ENCODE results near the gene HECTD2.
A peak's percentile ranks its signal among the peaks of the same experiment; 100 is the strongest.

Gene HECTD2

GRCh38 chr10:91551856-91552255 lies 141.7 kb downstream of the HECTD2 start:
- Histone ChIP-seq H3K27ac (replicated peaks; ENCODE audit: low read length) (no peak overlapping the region), H3K27me3 (ENCODE audit: control insufficient read depth in 3 of 3, insufficient read depth in 3 of 3, low read depth in 1 of 3, low read length in 3 of 3) (peaks cover 0 to 2% (median 0%) of the 10 kb centered on the region in 3 experiments), H4K91ac (ENCODE audit: low read depth, low read length, poor library complexity) (no peak overlapping the region), H3K79me1 (ENCODE audit: low read depth, low read length) (no peaks in the 10 kb centered on the region), H2BK15ac (ENCODE audit: low read length) (no peak overlapping the region), H3K4me2 (ENCODE audit: insufficient read depth, low read length, poor library complexity, severe bottlenecking) (no peak overlapping the region), H2AFZ (ENCODE audit: low read length) (peak overlapping the region; percentile 46), H3K18ac (ENCODE audit: low read length) (no peak overlapping the region), H2BK12ac (ENCODE audit: low read length) (no peak overlapping the region), H3K4ac (ENCODE audit: low read length) (no peak overlapping the region), H3K4me3 (ENCODE audit: low read length in 2 of 2) (no peak overlapping the region), H2AK5ac (ENCODE audit: low read depth, low read length) (no peak overlapping the region), H4K8ac (ENCODE audit: low read depth, low read length) (no peak overlapping the region), H3K23ac (ENCODE audit: low read depth, low read length, poor library complexity) (no peak overlapping the region), H2BK120ac (ENCODE audit: low read depth, low read length) (no peak overlapping the region), H3K36me3 (replicated peaks in 1 of 2; ENCODE audit: control insufficient read depth in 2 of 2, insufficient read depth in 2 of 2, low read length in 2 of 2) (no peaks in the 10 kb centered on the region), H3K9me3 (replicated peaks in 1 of 2; ENCODE audit: control insufficient read depth in 2 of 2, insufficient read depth in 1 of 2, low read depth in 1 of 2, low read length in 2 of 2) (no peaks in the 10 kb centered on the region), H3K14ac (ENCODE audit: low read length) (no peak overlapping the region), H3K4me1 (ENCODE audit: control insufficient read depth in 2 of 2, insufficient read depth in 1 of 2, low read depth in 1 of 2, low read length in 2 of 2) (peaks cover 0 to 2% of the 10 kb centered on the region in 2 donors), H2BK5ac (ENCODE audit: low read length) (no peak overlapping the region), H3K9ac (ENCODE audit: low read depth, low read length, poor library complexity) (no peak overlapping the region)
- DNase-seq (ENCODE audit: low spot score), result peak; percentile 56
- no CpG with 5 or more reads among the region's 8 CpGs for WGBS, 2 donors (ENCODE audit: extremely low coverage in 2 of 2, insufficient read length in 2 of 2, insufficient replicate concordance in 1 of 2)

GRCh38 chr10:91552274-91553095 lies 142.3 kb downstream of the HECTD2 start:
- Histone ChIP-seq H3K4me3 (ENCODE audit: low read length in 2 of 2) (no peak overlapping the region), H2AK5ac (ENCODE audit: low read depth, low read length) (no peak overlapping the region), H3K9ac (ENCODE audit: low read depth, low read length, poor library complexity) (no peak overlapping the region), H3K14ac (ENCODE audit: low read length) (no peak overlapping the region), H2BK15ac (ENCODE audit: low read length) (no peak overlapping the region), H2BK5ac (ENCODE audit: low read length) (no peak overlapping the region), H3K23ac (ENCODE audit: low read depth, low read length, poor library complexity) (no peak overlapping the region), H3K9me3 (replicated peaks in 1 of 2; ENCODE audit: control insufficient read depth in 2 of 2, insufficient read depth in 1 of 2, low read depth in 1 of 2, low read length in 2 of 2) (no peaks in the 10 kb centered on the region), H2BK12ac (ENCODE audit: low read length) (no peak overlapping the region), H3K4me1 (ENCODE audit: control insufficient read depth in 2 of 2, insufficient read depth in 1 of 2, low read depth in 1 of 2, low read length in 2 of 2) (peaks cover 0 to 3% of the 10 kb centered on the region in 2 donors), H3K36me3 (replicated peaks in 1 of 2; ENCODE audit: control insufficient read depth in 2 of 2, insufficient read depth in 2 of 2, low read length in 2 of 2) (no peaks in the 10 kb centered on the region), H3K79me1 (ENCODE audit: low read depth, low read length) (no peaks in the 10 kb centered on the region), H4K8ac (ENCODE audit: low read depth, low read length) (no peak overlapping the region), H3K18ac (ENCODE audit: low read length) (no peak overlapping the region), H4K91ac (ENCODE audit: low read depth, low read length, poor library complexity) (no peak overlapping the region), H2BK120ac (ENCODE audit: low read depth, low read length) (no peak overlapping the region), H3K27me3 (ENCODE audit: control insufficient read depth in 3 of 3, insufficient read depth in 3 of 3, low read depth in 1 of 3, low read length in 3 of 3) (peaks cover 0 to 2% (median 0%) of the 10 kb centered on the region in 3 experiments), H2AFZ (ENCODE audit: low read length) (peak overlapping the region; percentile 46), H3K4me2 (ENCODE audit: insufficient read depth, low read length, poor library complexity, severe bottlenecking) (no peak overlapping the region), H3K27ac (replicated peaks; ENCODE audit: low read length) (no peak overlapping the region), H3K4ac (ENCODE audit: low read length) (no peak overlapping the region)
- no peak for DNase-seq (ENCODE audit: low spot score)
- no CpG with 5 or more reads among the region's 11 CpGs for WGBS, 2 donors (ENCODE audit: extremely low coverage in 2 of 2, insufficient read length in 2 of 2, insufficient replicate concordance in 1 of 2)

GRCh38 chr10:91555455-91555854 lies 145.3 kb downstream of the HECTD2 start:
- Histone ChIP-seq H2AFZ (ENCODE audit: low read length) (peak overlapping the region; percentile 20), H3K9ac (ENCODE audit: low read depth, low read length, poor library complexity) (no peak overlapping the region), H3K9me3 (replicated peaks in 1 of 2; ENCODE audit: control insufficient read depth in 2 of 2, insufficient read depth in 1 of 2, low read depth in 1 of 2, low read length in 2 of 2) (no peaks in the 10 kb centered on the region), H3K4me1 (ENCODE audit: control insufficient read depth in 2 of 2, insufficient read depth in 1 of 2, low read depth in 1 of 2, low read length in 2 of 2) (peaks cover 0 to 3% of the 10 kb centered on the region in 2 donors), H3K23ac (ENCODE audit: low read depth, low read length, poor library complexity) (no peak overlapping the region), H4K91ac (ENCODE audit: low read depth, low read length, poor library complexity) (no peak overlapping the region), H3K79me1 (ENCODE audit: low read depth, low read length) (no peaks in the 10 kb centered on the region), H2AK5ac (ENCODE audit: low read depth, low read length) (no peak overlapping the region), H3K4ac (ENCODE audit: low read length) (no peak overlapping the region), H3K36me3 (replicated peaks in 1 of 2; ENCODE audit: control insufficient read depth in 2 of 2, insufficient read depth in 2 of 2, low read length in 2 of 2) (no peaks in the 10 kb centered on the region), H3K18ac (ENCODE audit: low read length) (no peak overlapping the region), H2BK12ac (ENCODE audit: low read length) (no peak overlapping the region), H2BK15ac (ENCODE audit: low read length) (no peak overlapping the region), H4K8ac (ENCODE audit: low read depth, low read length) (no peak overlapping the region), H2BK120ac (ENCODE audit: low read depth, low read length) (no peak overlapping the region), H3K4me3 (ENCODE audit: low read length in 2 of 2) (no peak overlapping the region), H2BK5ac (ENCODE audit: low read length) (no peak overlapping the region), H3K14ac (ENCODE audit: low read length) (no peak overlapping the region), H3K27me3 (ENCODE audit: control insufficient read depth in 3 of 3, insufficient read depth in 3 of 3, low read depth in 1 of 3, low read length in 3 of 3) (no peaks in the 10 kb centered on the region), H3K27ac (replicated peaks; ENCODE audit: low read length) (no peak overlapping the region), H3K4me2 (ENCODE audit: insufficient read depth, low read length, poor library complexity, severe bottlenecking) (no peak overlapping the region)
- no peak for DNase-seq (ENCODE audit: low spot score)

- H3K27me3 ChIP-seq (ENCODE audit: control insufficient read depth in 3 of 3, insufficient read depth in 3 of 3, low read depth in 1 of 3, low read length in 3 of 3), result no peaks in the 10 kb centered on the region
- no peak for DNase-seq (ENCODE audit: low spot score)
- no peaks in the 10 kb centered on the region for H3K36me3 ChIP-seq (replicated peaks in 1 of 2; ENCODE audit: control insufficient read depth in 2 of 2, insufficient read depth in 2 of 2, low read length in 2 of 2)
- no peak overlapping the region for H3K9ac ChIP-seq (ENCODE audit: low read depth, low read length, poor library complexity)
- no peak overlapping the region for H3K27ac ChIP-seq (replicated peaks; ENCODE audit: low read length)
- H3K79me1 ChIP-seq (ENCODE audit: low read depth, low read length), result no peaks in the 10 kb centered on the region
- no peak overlapping the region for H3K4me2 ChIP-seq (ENCODE audit: insufficient read depth, low read length, poor library complexity, severe bottlenecking)
- no peak overlapping the region for H4K8ac ChIP-seq (ENCODE audit: low read depth, low read length)
- H2BK15ac ChIP-seq (ENCODE audit: low read length), result no peak overlapping the region
- H4K91ac ChIP-seq (ENCODE audit: low read depth, low read length, poor library complexity), result no peak overlapping the region
- no CpG with 5 or more reads among the region's 12 CpGs for WGBS, 2 donors (ENCODE audit: extremely low coverage in 2 of 2, insufficient read length in 2 of 2, insufficient replicate concordance in 1 of 2)
- no peak overlapping the region for H2BK12ac ChIP-seq (ENCODE audit: low read length)
- H3K4me1 ChIP-seq (ENCODE audit: control insufficient read depth in 2 of 2, insufficient read depth in 1 of 2, low read depth in 1 of 2, low read length in 2 of 2), result peaks cover 0 to 3% of the 10 kb centered on the region in 2 donors
- H2BK120ac ChIP-seq (ENCODE audit: low read depth, low read length), result no peak overlapping the region
- no peak overlapping the region for H3K23ac ChIP-seq (ENCODE audit: low read depth, low read length, poor library complexity)
- H2AFZ ChIP-seq (ENCODE audit: low read length), result no peak overlapping the region
- no peak overlapping the region for H3K18ac ChIP-seq (ENCODE audit: low read length)
- H2AK5ac ChIP-seq (ENCODE audit: low read depth, low read length), result no peak overlapping the region
- no peak overlapping the region for H3K4ac ChIP-seq (ENCODE audit: low read length)
- H3K9me3 ChIP-seq (replicated peaks in 1 of 2; ENCODE audit: control insufficient read depth in 2 of 2, insufficient read depth in 1 of 2, low read depth in 1 of 2, low read length in 2 of 2), result no peaks in the 10 kb centered on the region
- H3K14ac ChIP-seq (ENCODE audit: low read length), result no peak overlapping the region
- H3K4me3 ChIP-seq (ENCODE audit: low read length in 2 of 2), result no peak overlapping the region
- no peak overlapping the region for H2BK5ac ChIP-seq (ENCODE audit: low read length)
These were observed 146.8 kb downstream of the HECTD2 start for GRCh38 chr10:91556691-91557566.
